ENCODE results near the gene MAU2.
"Not testable (repeated sequence)": the region's sequence is repeated elsewhere in the genome, so short reads cannot be mapped to it uniquely, and the experiment has no call there.

MAU2 gene

GRCh38 chr19:19371059-19371458 is 50.4 kb downstream of the MAU2 start:
- peak; percentile 18 for DNase-seq (ENCODE audit: low spot score)
- POLR2A ChIA-PET (ENCODE audit: low non-redundant PET): no interaction called here
- TF ChIP-seq CTCF (conservative IDR thresholded peaks at IDR 0.05; ENCODE audit: low read depth): no peak
- CTCF ChIA-PET: interaction anchor here (0.6 kb wide), 2 partner anchors 8 to 119 kb away, joined by 3 to 4 read pairs; no protein-coding TSS in a partner anchor
- peak overlapping the region; percentile 63 for H3K27ac ChIP-seq

DNA sequence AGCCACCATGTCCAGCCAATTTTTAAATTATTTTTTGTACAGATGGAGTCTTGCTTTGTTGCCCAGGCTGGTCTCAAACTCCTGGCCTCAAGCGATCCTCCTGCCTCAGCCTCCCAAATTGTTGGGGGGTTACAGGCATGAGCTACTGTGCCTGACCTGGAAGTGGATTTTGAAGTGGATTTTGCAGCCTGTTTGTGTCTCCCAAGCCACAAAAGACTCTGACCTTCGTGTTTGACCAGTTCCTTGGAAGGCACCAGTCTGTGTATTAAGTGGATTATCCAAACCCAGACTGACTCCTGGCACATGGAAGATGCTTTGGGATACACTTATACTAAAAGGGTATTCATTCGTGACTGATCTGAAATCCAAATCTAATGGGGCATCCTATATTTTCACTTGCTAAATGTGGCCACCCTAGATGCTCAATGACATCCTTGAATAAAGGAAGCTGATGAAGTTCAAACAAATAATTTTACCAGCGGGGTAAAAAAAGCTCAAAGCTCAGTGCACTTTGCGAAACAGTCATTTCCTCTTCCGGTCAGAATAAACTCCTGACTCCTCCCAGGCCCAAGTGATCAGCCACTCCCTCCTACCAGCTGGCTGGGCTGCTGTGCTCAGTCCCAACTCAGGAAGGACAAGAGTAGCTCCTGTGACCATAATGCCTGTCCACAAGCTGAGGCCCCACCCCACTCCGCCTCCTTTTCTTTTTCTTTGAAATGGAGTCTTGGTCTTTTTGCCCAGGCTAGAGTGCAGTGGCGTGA is 52.2 kb downstream of the MAU2 start:
- H3K27ac ChIP-seq: peak overlapping the region; percentile 63
- ChIA-PET CTCF (interaction anchor here (0.9 kb wide), 1 partner anchor 12 kb away, joined by 3 read pairs; no protein-coding TSS in a partner anchor), POLR2A (ENCODE audit: low non-redundant PET) (no interaction called here)
- DNase-seq (ENCODE audit: low spot score): peak; percentile 20
- no peak for TF ChIP-seq CTCF (conservative IDR thresholded peaks at IDR 0.05; ENCODE audit: low read depth)

- POLR2A ChIA-PET (ENCODE audit: low non-redundant PET): no interaction called here
- no peak for TF ChIP-seq CTCF (conservative IDR thresholded peaks at IDR 0.05; ENCODE audit: low read depth)
- H3K27ac ChIP-seq: peak overlapping the region; percentile 13; the same call in 1 of the 2 replicates
- DNase-seq (ENCODE audit: low spot score): no peak
- CTCF ChIA-PET: interaction anchor here (0.5 to 0.8 kb wide), 4 partner anchors 9 to 64 kb away, joined by 3 to 4 read pairs (median 4); no protein-coding TSS in a partner anchor
Measured at GRCh38 chr19:19379527-19379926, 58.9 kb downstream of the MAU2 start.

GRCh38 chr19:19380316-19380715 is 59.7 kb downstream of the MAU2 start:
- POLR2A ChIA-PET (ENCODE audit: low non-redundant PET); CTCF ChIA-PET; DNase-seq (ENCODE audit: low spot score): not testable (repeated sequence)
- H3K27ac ChIP-seq: peak overlapping the region; percentile 13

GRCh38 chr19:19381007-19381926 is 60.6 kb downstream of the MAU2 start:
- ChIA-PET CTCF (no interaction called here), POLR2A (ENCODE audit: low non-redundant PET) (no interaction called here)
- peak overlapping the region; percentile 13; the same call in 1 of the 2 replicates for H3K27ac ChIP-seq
- TF ChIP-seq CTCF (conservative IDR thresholded peaks at IDR 0.05; ENCODE audit: low read depth): no peak
- DNase-seq (ENCODE audit: low spot score): no peak

DNA sequence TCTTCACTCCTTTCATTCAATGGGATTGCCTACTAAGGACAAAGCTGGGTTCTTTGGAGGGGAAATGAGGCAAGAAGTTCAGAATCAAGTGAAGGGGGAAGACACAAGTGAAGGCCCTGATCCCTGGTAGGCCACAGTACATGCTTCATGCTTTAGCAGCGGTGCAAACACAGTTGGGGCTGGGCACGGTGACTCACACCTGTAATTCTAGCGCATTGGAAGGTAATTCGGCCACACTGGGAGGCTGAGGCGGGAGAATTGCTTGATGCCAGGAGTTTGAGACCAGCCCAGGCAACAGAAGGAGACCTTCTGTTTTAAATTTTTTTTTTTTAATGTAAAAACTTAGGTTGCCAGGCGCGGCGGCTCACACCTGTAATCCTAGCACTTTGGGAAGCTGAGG is 61.5 kb downstream of the MAU2 start:
- CTCF ChIA-PET: interaction anchor here (0.7 kb wide), 2 partner anchors 12 to 123 kb away, joined by 6 read pairs; no protein-coding TSS in a partner anchor
- peak overlapping the region; percentile 13 for H3K27ac ChIP-seq
- DNase-seq (ENCODE audit: low spot score): no peak
- no peak for TF ChIP-seq CTCF (conservative IDR thresholded peaks at IDR 0.05; ENCODE audit: low read depth)
- POLR2A ChIA-PET (ENCODE audit: low non-redundant PET): no interaction called here

Measured in RWPE1 (cell line).